ENCODE data around the gene CCIN.

CCIN gene

GRCh38 chr9:36190388-36191289 lies 21.5 kb downstream of the CCIN start, which contains the start of gene CLTA:
TSS of gene CLTA (plus strand) at chr9:36190921. CDS start at chr9:36191057, 136 bp downstream.
- Histone ChIP-seq H3K4me3 (peak within 1 kb of the TSS; percentile 93), H3K27ac (peak within 1 kb of the TSS; percentile 79 to 91)
- TF ChIP-seq CTCF (IDR thresholded peaks at IDR 0.05): peak; percentile 50
- peak; percentile 99 for DNase-seq (ENCODE audit: low spot score)

- no peak for TF ChIP-seq CTCF (IDR thresholded peaks at IDR 0.05)
- no peak for DNase-seq (ENCODE audit: low spot score)
These were observed 22.1 kb downstream of the CCIN start for GRCh38 chr9:36191290-36191645.

DNA sequence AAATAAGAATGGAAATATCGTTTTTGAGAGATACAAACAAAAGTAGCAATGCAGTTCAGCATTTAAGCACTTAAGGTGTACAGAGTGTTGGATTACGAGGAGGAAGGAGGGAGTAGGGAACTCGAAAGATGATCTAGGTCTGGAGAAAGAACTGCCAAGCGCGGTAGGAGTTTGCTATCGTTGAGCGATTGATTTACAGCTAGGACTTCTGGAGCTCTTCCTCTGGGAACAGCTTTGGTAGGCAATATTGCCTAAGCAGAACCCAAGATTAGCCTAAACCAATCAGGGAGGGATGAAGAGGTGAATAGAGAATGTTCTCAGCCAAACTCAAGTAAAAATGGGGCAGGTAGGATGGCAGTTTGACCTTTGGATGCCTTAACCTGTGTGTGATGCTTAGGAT lies 22.5 kb downstream of the CCIN start:
- TF ChIP-seq CTCF (IDR thresholded peaks at IDR 0.05): no peak
- peak overlapping the region; percentile 93 for H3K4me3 ChIP-seq
- peak overlapping the region; percentile 79 to 91 for H3K27ac ChIP-seq
- no peak for DNase-seq (ENCODE audit: low spot score)

More at GRCh38 chr9:36191290-36191645, 22.1 kb downstream of the CCIN start:
- H3K27ac ChIP-seq: peak overlapping the region; percentile 79 to 91
- H3K4me3 ChIP-seq: peak overlapping the region; percentile 93

GRCh38 chr9:36192196-36192595 lies 23.0 kb downstream of the CCIN start:
- Histone ChIP-seq H3K27ac (peak overlapping the region in 1 of 2 donors; percentile 26), H3K4me3 (peak overlapping the region; percentile 93)
- TF ChIP-seq CTCF (IDR thresholded peaks at IDR 0.05): no peak
- DNase-seq (ENCODE audit: low spot score): no peak

DNA sequence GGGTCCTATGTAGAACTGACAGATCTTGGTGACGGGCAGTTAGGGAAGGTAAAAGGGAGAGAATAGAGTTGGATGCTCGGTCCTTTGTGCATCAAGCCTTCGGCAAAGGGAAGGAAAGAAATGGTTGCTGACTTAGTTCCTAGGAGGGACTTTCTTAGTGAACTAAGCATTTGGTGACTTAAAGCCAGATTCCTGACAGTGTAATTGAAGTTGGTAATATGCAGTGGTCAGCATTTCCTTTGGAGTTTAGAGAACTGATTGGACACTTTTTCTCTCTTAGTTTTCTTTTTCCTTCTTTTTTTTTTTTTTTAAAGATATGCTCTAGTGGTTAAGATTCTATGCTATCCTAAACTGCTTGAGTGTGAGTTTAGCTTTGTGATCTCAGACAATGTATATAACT lies 23.8 kb downstream of the CCIN start:
- DNase-seq (ENCODE audit: low spot score): no peak
- no peak for TF ChIP-seq CTCF (IDR thresholded peaks at IDR 0.05)
- Histone ChIP-seq H3K4me3 (peak overlapping the region; percentile 93), H3K27ac (no peak overlapping the region)

DNA sequence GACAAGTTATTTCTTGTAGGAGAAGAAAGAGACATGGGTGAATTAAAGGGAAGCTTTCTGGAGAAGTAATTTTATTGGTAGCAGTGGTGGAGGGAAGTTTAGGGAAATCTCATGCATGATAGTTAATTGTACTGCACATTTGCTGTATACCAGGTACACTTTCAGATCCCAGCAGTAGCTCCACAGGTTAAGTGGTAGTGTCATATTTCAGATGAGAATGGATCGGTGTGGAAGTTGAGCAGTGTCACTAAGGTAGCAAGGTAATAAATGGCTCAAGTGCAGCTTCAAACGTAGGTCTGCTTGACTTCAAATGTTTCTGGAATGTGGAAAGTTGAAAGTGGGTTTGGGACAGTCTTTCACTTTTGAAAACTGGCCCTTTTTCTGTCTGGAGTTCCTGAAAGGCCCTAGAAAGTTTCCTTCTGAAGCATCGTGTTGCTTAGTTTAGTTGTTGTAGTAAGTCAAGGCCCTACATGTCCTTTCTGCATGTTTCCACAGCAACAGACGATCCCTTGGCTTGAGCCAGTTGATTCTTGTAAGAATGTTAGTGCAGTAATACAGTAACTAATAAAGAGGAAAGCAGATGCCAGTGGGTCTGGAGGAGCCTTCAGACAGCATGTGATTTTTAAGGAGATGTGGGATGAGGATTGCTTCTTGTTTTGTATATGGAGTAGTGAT lies 25.3 kb downstream of the CCIN start:
- no peak for DNase-seq (ENCODE audit: low spot score)
- Histone ChIP-seq H3K4me3 (peak overlapping the region; percentile 36), H3K27ac (no peak overlapping the region)
- no peak for TF ChIP-seq CTCF (IDR thresholded peaks at IDR 0.05)
